ENCODE results near the gene WDR37. TPM values are rescaled to one million over a fixed set of nuclear protein-coding genes. Genes with fewer than 3 reads are reported as not detected.
"Not testable (repeated sequence)": the region's sequence is repeated elsewhere in the genome, so short reads cannot be mapped to it uniquely, and the experiment has no call there.

The WDR37 gene
- total RNA-seq, 1 experiment from 2014 or later, result 14.2 TPM

GRCh38 chr10:1061930-1062774, 6.0 kb downstream of the WDR37 start:
- ChIA-PET CTCF (interaction anchor here (0.6 kb wide), 2 partner anchors 12 to 79 kb away, joined by 5 read pairs; no protein-coding TSS in a partner anchor), POLR2A (interaction anchor here (3.0 to 5.0 kb wide), 2 partner anchors 12 to 75 kb away, joined by 15 to 61 read pairs; partner anchors contain the start of genes GTPBP4 and IDI1)
- Mint-ChIP-seq H3K27me3 (ENCODE audit: insufficient read depth, unreplicated experiment) (no peaks in the 10 kb centered on the region), H3K9me3 (ENCODE audit: unreplicated experiment) (no peaks in the 10 kb centered on the region), H3K36me3 (ENCODE audit: insufficient read depth, unreplicated experiment) (peaks cover 42% of the 10 kb centered on the region), H3K4me1 (ENCODE audit: insufficient read depth, unreplicated experiment) (peaks cover 18% of the 10 kb centered on the region), H3K27ac (ENCODE audit: low read depth, unreplicated experiment) (no peak overlapping the region), H3K4me3 (ENCODE audit: unreplicated experiment) (no peak overlapping the region)
- intact Hi-C loops (cut with micrococcal nuclease), result no loop called here
- DNase-seq (ENCODE audit: unreplicated experiment), result no peak
- TF ChIP-seq CTCF (IDR thresholded peaks at IDR 0.05; ENCODE audit: unreplicated experiment), result no peak
- BruUV-seq (replicated peaks), result no TSS peak

DNA sequence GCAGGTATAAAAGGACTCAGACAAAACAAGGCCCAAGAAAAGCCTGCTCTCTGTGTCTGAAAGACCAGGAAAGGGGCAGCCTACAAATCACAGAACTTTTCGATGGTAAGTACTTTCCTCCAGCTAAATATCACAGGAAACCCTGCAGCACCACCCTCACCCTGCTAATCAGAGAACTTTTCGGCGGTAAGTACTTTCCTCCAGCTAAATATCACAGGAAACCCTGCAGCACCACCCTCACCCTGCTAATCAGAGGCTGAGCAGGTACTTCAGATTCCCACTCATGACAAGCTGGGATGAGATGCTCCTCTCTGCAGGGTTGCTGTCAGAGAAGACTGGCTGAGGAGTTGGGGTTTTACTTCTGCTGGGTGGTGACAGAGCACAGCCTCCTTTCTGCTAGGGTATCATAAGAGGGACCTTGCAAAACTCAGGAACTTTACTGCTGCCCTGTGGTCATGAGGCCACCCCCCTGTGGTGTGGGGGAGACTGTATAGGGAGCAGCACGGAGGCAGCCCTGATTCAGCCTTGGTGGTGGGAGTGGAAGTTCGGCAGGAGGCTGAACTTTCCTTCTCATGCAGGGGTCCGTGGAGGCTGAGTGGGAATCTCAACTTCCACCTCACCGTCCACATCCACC, 7.2 kb downstream of the WDR37 start:
- POLR2A ChIA-PET, result interaction anchor here (5.0 kb wide), 1 partner anchor 14 kb away, joined by 61 read pairs; the partner anchor contains the start of gene IDI1
- H3K27me3 Mint-ChIP-seq (ENCODE audit: insufficient read depth, unreplicated experiment), result no peaks in the 10 kb centered on the region
- H3K27ac Mint-ChIP-seq (ENCODE audit: low read depth, unreplicated experiment), result no peak overlapping the region
- intact Hi-C loops (cut with micrococcal nuclease), result no loop called here
- TF ChIP-seq CTCF (IDR thresholded peaks at IDR 0.05; ENCODE audit: unreplicated experiment), result no peak
- peaks cover 48% of the 10 kb centered on the region for H3K36me3 Mint-ChIP-seq (ENCODE audit: insufficient read depth, unreplicated experiment)
- CTCF ChIA-PET, result interaction anchor here (0.6 kb wide), 1 partner anchor 1535 kb away, joined by 3 read pairs; no protein-coding TSS in a partner anchor
- no TSS peak for BruUV-seq (replicated peaks)
- H3K4me1 Mint-ChIP-seq (ENCODE audit: insufficient read depth, unreplicated experiment), result peaks cover 12% of the 10 kb centered on the region
- DNase-seq (ENCODE audit: unreplicated experiment), result no peak
- no peaks in the 10 kb centered on the region for H3K9me3 Mint-ChIP-seq (ENCODE audit: unreplicated experiment)
- H3K4me3 Mint-ChIP-seq (ENCODE audit: unreplicated experiment), result no peak overlapping the region

- no TSS peak for BruUV-seq (replicated peaks)
- Mint-ChIP-seq H3K4me3 (ENCODE audit: unreplicated experiment) (no peak overlapping the region), H3K9me3 (ENCODE audit: unreplicated experiment) (no peaks in the 10 kb centered on the region), H3K36me3 (ENCODE audit: insufficient read depth, unreplicated experiment) (peaks cover 47% of the 10 kb centered on the region), H3K4me1 (ENCODE audit: insufficient read depth, unreplicated experiment) (peaks cover 23% of the 10 kb centered on the region), H3K27me3 (ENCODE audit: insufficient read depth, unreplicated experiment) (no peaks in the 10 kb centered on the region), H3K27ac (ENCODE audit: low read depth, unreplicated experiment) (no peak overlapping the region)
- DNase-seq (ENCODE audit: unreplicated experiment), result no peak
- no peak for TF ChIP-seq CTCF (IDR thresholded peaks at IDR 0.05; ENCODE audit: unreplicated experiment)
- POLR2A ChIA-PET, result interaction anchor here (0.6 to 1.3 kb wide), 2 partner anchors 9 to 17 kb away, joined by 4 to 6 read pairs; partner anchors contain the start of gene WDR37
- CTCF ChIA-PET, result interaction anchor here (0.9 to 1.1 kb wide), 2 partner anchors 9 to 10 kb away, joined by 3 to 7 read pairs; no protein-coding TSS in a partner anchor
- intact Hi-C loops (cut with micrococcal nuclease), result no loop called here
These were observed 8.7 kb downstream of the WDR37 start for GRCh38 chr10:1064964-1065247.

GRCh38 chr10:1066734-1067133, 10.5 kb downstream of the WDR37 start:
- BruUV-seq (replicated peaks); H3K27ac Mint-ChIP-seq (ENCODE audit: low read depth, unreplicated experiment); H3K27me3 Mint-ChIP-seq (ENCODE audit: insufficient read depth, unreplicated experiment); CTCF ChIA-PET; H3K4me3 Mint-ChIP-seq (ENCODE audit: unreplicated experiment); intact Hi-C loops (cut with micrococcal nuclease); DNase-seq (ENCODE audit: unreplicated experiment); H3K9me3 Mint-ChIP-seq (ENCODE audit: unreplicated experiment): not testable (repeated sequence)
- peaks cover 48% of the 10 kb centered on the region for H3K36me3 Mint-ChIP-seq (ENCODE audit: insufficient read depth, unreplicated experiment)
- POLR2A ChIA-PET, result interaction anchor here (1.0 kb wide), 1 partner anchor 9 kb away, joined by 3 read pairs; no protein-coding TSS in a partner anchor
- H3K4me1 Mint-ChIP-seq (ENCODE audit: insufficient read depth, unreplicated experiment), result peaks cover 23% of the 10 kb centered on the region

All from MCF 10A (cell line).